BLaER1 treated with 17β-estradiol and CSF1 and Interleukin-3, amounts not matched to agents 10 nM and 100 nM (cell line): Measurements from ENCODE around the gene TPRX1.
"Not testable (repeated sequence)": the region's sequence is repeated elsewhere in the genome, so short reads cannot be mapped to it uniquely, and the experiment has no call there.

Source experiments
- H3K27ac ChIP-seq, 11 experiments: shearing (Covaris generic); formaldehyde crosslinking; 2 replicates each; pipeline ENCODE4 v1.8.1; 2022
- H3K27me3 ChIP-seq, 11 experiments: shearing (Covaris generic); formaldehyde crosslinking; 2 replicates each; pipeline ENCODE4 v1.8.1; 2022
- H3K36me3 ChIP-seq, 11 experiments: shearing (Covaris generic); formaldehyde crosslinking; 2 replicates each; pipeline ENCODE4 v1.8.1; 2022
- H3K4me1 ChIP-seq, 10 experiments: shearing (Covaris generic); formaldehyde crosslinking; 2 replicates each; pipeline ENCODE4 v1.8.1; 2022
- H3K4me2 ChIP-seq, 11 experiments: shearing (Covaris generic); formaldehyde crosslinking; 2 replicates each; pipeline ENCODE4 v1.8.1; 2022
- H3K4me3 ChIP-seq, 10 experiments: shearing (Covaris generic); formaldehyde crosslinking; 2 replicates each; pipeline ENCODE4 v1.8.1; 2022
- H3K9ac ChIP-seq, 11 experiments: shearing (Covaris generic); formaldehyde crosslinking; 2 replicates each; pipeline ENCODE4 v1.8.1; 2022
- H3K9me3 ChIP-seq, 11 experiments: shearing (Covaris generic); formaldehyde crosslinking; replicated peaks in 1 of 11; 2 replicates each; pipeline ENCODE4 v1.8.1; 2022
- H4K20me1 ChIP-seq, 11 experiments: shearing (Covaris generic); formaldehyde crosslinking; 2 replicates each; pipeline ENCODE4 v1.8.1; 2022
- Cebpa-rat ChIP-seq, 11 experiments: shearing (Covaris generic); IDR thresholded peaks; 2 replicates each; pipeline ENCODE4 v1.8.1; 2022

The TPRX1 gene

GRCh38 chr19:47778049-47778953 lies 26.1 kb downstream of the TPRX1 start, which contains the start of gene SELENOW:
Gene SELENOW (plus strand): TSS chr19:47778703. CDS start chr19:47778786, 83 bp downstream.
- Histone ChIP-seq H3K27ac (peak within 1 kb of the TSS; percentile 91 to 99 (median 97)), H3K9ac (peak within 1 kb of the TSS; percentile 90 to 99 (median 96)), H3K27me3 (no peaks in the 10 kb centered on the region), H3K4me1 (peaks cover 15 to 27% (median 21%) of the 10 kb centered on the region in 10 experiments), H3K36me3 (peaks cover 13 to 32% (median 27%) of the 10 kb centered on the region in 11 experiments; a peak in 21 of 22 replicates), H4K20me1 (peaks cover 0 to 40% (median 5%) of the 10 kb centered on the region in 11 experiments; a peak in 9 of 22 replicates), H3K4me2 (peak within 1 kb of the TSS; percentile 84 to 97 (median 92)), H3K4me3 (peak within 1 kb of the TSS; percentile 80 to 96 (median 90)), H3K9me3 (no peaks in the 10 kb centered on the region)
- no peak for TF ChIP-seq Cebpa-rat (IDR thresholded peaks at IDR 0.05)

- peaks cover 15 to 27% (median 21%) of the 10 kb centered on the region in 10 experiments for H3K4me1 ChIP-seq
- H3K9me3 ChIP-seq, H3K27me3 ChIP-seq: not testable (repeated sequence)
- H4K20me1 ChIP-seq = peaks cover 0 to 32% (median 5%) of the 10 kb centered on the region in 11 experiments; a peak in 9 of 22 replicates
- H3K4me2 ChIP-seq = peak overlapping the region; percentile 84 to 97 (median 92)
- peak overlapping the region in 10 of 11 experiments; percentile 92 to 99 (median 98); a peak in 13 of 22 replicates for H3K27ac ChIP-seq
- H3K36me3 ChIP-seq = peaks cover 11 to 23% (median 19%) of the 10 kb centered on the region in 11 experiments; a peak in 21 of 22 replicates
- peak overlapping the region; percentile 80 to 96 (median 90) for H3K4me3 ChIP-seq
- H3K9ac ChIP-seq = peak overlapping the region; percentile 90 to 99 (median 96); a peak in 20 of 22 replicates
These were observed 26.9 kb downstream of the TPRX1 start for GRCh38 chr19:47777245-47778048.

- Histone ChIP-seq H3K27ac (no peak overlapping the region), H3K4me1 (peaks cover 15 to 27% (median 21%) of the 10 kb centered on the region in 10 experiments), H3K27me3 (no peaks in the 10 kb centered on the region), H3K9me3 (no peaks in the 10 kb centered on the region), H3K4me3 (no peak overlapping the region), H3K36me3 (peaks cover 3 to 14% (median 11%) of the 10 kb centered on the region in 11 experiments; a peak in 20 of 22 replicates), H3K4me2 (no peak overlapping the region), H3K9ac (no peak overlapping the region), H4K20me1 (peaks cover 0 to 23% (median 4%) of the 10 kb centered on the region in 11 experiments; a peak in 9 of 22 replicates)
- no peak for TF ChIP-seq Cebpa-rat (IDR thresholded peaks at IDR 0.05)
These were observed 27.8 kb downstream of the TPRX1 start for GRCh38 chr19:47776568-47776967.

- H3K4me3 ChIP-seq, H3K4me2 ChIP-seq, H3K36me3 ChIP-seq, H4K20me1 ChIP-seq, H3K27ac ChIP-seq, H3K27me3 ChIP-seq, H3K4me1 ChIP-seq, H3K9ac ChIP-seq, H3K9me3 ChIP-seq: not testable (repeated sequence)
These were observed 33.1 kb downstream of the TPRX1 start for GRCh38 chr19:47771291-47771690.

GRCh38 chr19:47769534-47769933 lies 34.8 kb downstream of the TPRX1 start:
- Histone ChIP-seq H3K9ac (no peak overlapping the region), H4K20me1 (peaks cover 0 to 20% (median 0%) of the 10 kb centered on the region in 11 experiments; a peak in 7 of 22 replicates), H3K4me3 (no peak overlapping the region), H3K4me1 (peaks cover 0 to 15% (median 8%) of the 10 kb centered on the region in 10 experiments; a peak in 11 of 20 replicates), H3K36me3 (no peaks in the 10 kb centered on the region), H3K4me2 (no peak overlapping the region), H3K27ac (no peak overlapping the region), H3K27me3 (no peaks in the 10 kb centered on the region), H3K9me3 (no peaks in the 10 kb centered on the region)
- no peak for TF ChIP-seq Cebpa-rat (IDR thresholded peaks at IDR 0.05)

GRCh38 chr19:47768604-47769003 lies 35.7 kb downstream of the TPRX1 start:
- H3K27me3 ChIP-seq = no peaks in the 10 kb centered on the region
- H3K4me3 ChIP-seq = no peak overlapping the region
- H4K20me1 ChIP-seq = peaks cover 0 to 20% (median 0%) of the 10 kb centered on the region in 11 experiments; a peak in 7 of 22 replicates
- H3K4me2 ChIP-seq = no peak overlapping the region
- no peak overlapping the region for H3K9ac ChIP-seq
- H3K4me1 ChIP-seq = peaks cover 0 to 16% (median 8%) of the 10 kb centered on the region in 10 experiments; a peak in 11 of 20 replicates
- H3K27ac ChIP-seq = no peak overlapping the region
- no peak for TF ChIP-seq Cebpa-rat (IDR thresholded peaks at IDR 0.05)
- H3K36me3 ChIP-seq = no peaks in the 10 kb centered on the region
- no peaks in the 10 kb centered on the region for H3K9me3 ChIP-seq

- H3K27ac ChIP-seq = no peak overlapping the region
- H3K4me1 ChIP-seq = peaks cover 0 to 16% (median 8%) of the 10 kb centered on the region in 10 experiments; a peak in 11 of 20 replicates
- TF ChIP-seq Cebpa-rat (IDR thresholded peaks at IDR 0.05) = no peak
These were observed 37.0 kb downstream of the TPRX1 start for GRCh38 chr19:47767349-47767748.

GRCh38 chr19:47766670-47767069 lies 37.7 kb downstream of the TPRX1 start:
- Histone ChIP-seq H3K27me3 (no peaks in the 10 kb centered on the region), H3K9me3 (no peaks in the 10 kb centered on the region), H3K4me2 (no peak overlapping the region), H3K4me3 (no peak overlapping the region), H3K4me1 (peaks cover 0 to 16% (median 8%) of the 10 kb centered on the region in 10 experiments; a peak in 11 of 20 replicates), H3K36me3 (no peaks in the 10 kb centered on the region), H3K27ac (no peak overlapping the region), H4K20me1 (peaks cover 0 to 28% (median 6%) of the 10 kb centered on the region in 11 experiments; a peak in 9 of 22 replicates), H3K9ac (no peak overlapping the region)
- TF ChIP-seq Cebpa-rat (IDR thresholded peaks at IDR 0.05) = no peak

More at GRCh38 chr19:47767349-47767748, 37.0 kb downstream of the TPRX1 start:
- Histone ChIP-seq H3K4me2 (no peak overlapping the region), H3K9me3 (no peaks in the 10 kb centered on the region), H3K9ac (no peak overlapping the region), H3K27me3 (no peaks in the 10 kb centered on the region), H3K4me3 (no peak overlapping the region), H4K20me1 (peaks cover 0 to 28% (median 6%) of the 10 kb centered on the region in 11 experiments; a peak in 9 of 22 replicates), H3K36me3 (no peaks in the 10 kb centered on the region)

- no peaks in the 10 kb centered on the region for H3K27me3 ChIP-seq
- peaks cover 0 to 28% (median 6%) of the 10 kb centered on the region in 11 experiments; a peak in 10 of 22 replicates for H4K20me1 ChIP-seq
- H3K4me1 ChIP-seq = peaks cover 0 to 16% (median 8%) of the 10 kb centered on the region in 10 experiments; a peak in 11 of 20 replicates
- no peaks in the 10 kb centered on the region for H3K36me3 ChIP-seq
- H3K4me3 ChIP-seq = no peak overlapping the region
- no peak overlapping the region for H3K4me2 ChIP-seq
- no peak overlapping the region for H3K9ac ChIP-seq
- no peak overlapping the region for H3K27ac ChIP-seq
- no peak for TF ChIP-seq Cebpa-rat (IDR thresholded peaks at IDR 0.05)
- no peaks in the 10 kb centered on the region for H3K9me3 ChIP-seq
These were observed 38.1 kb downstream of the TPRX1 start for GRCh38 chr19:47766359-47766620.
